KMS-11 (cell line): ENCODE data around the gene CYB5D1.

Experiments used
- H2AFZ ChIP-seq: fragments of 200-600 bp; sonication (generic); 2 replicates; pipeline ENCODE4 v1.6.1; 2016; ENCODE audit warnings: antibody characterized with exemption, mixed run types, low read depth
- H3K27ac ChIP-seq: fragments of 200-600 bp; sonication (generic); 2 replicates; pipeline ENCODE4 v1.6.1; 2016; ENCODE audit warnings: mild to moderate bottlenecking, mixed run types
- H3K27me3 ChIP-seq: fragments of 200-600 bp; sonication (generic); 2 replicates; pipeline ENCODE4 v1.6.1; 2017; ENCODE audit warnings: mild to moderate bottlenecking, low read depth, mixed run types, moderate library complexity; ENCODE audit not compliant: insufficient read depth
- H3K36me3 ChIP-seq: fragments of 200-600 bp; sonication (generic); 2 replicates; pipeline ENCODE4 v1.6.1; 2017; ENCODE audit warnings: mild to moderate bottlenecking, mixed run types; ENCODE audit not compliant: insufficient read depth
- H3K4me1 ChIP-seq: fragments of 200-600 bp; sonication (generic); 2 replicates; pipeline ENCODE4 v1.6.1; 2016; ENCODE audit warnings: mild to moderate bottlenecking, low read depth, mixed run types; ENCODE audit not compliant: poor library complexity, severe bottlenecking
- H3K4me2 ChIP-seq: fragments of 200-600 bp; sonication (generic); 2 replicates; pipeline ENCODE4 v1.7.0; 2016; ENCODE audit warnings: mild to moderate bottlenecking, mixed run types
- H3K4me3 ChIP-seq: fragments of 200-600 bp; sonication (generic); IDR thresholded peaks from 2 replicates; pipeline ENCODE4 v1.6.1; 2017; ENCODE audit warnings: low read depth, low read length, mixed read lengths; ENCODE audit not compliant: insufficient read depth
- H3K79me2 ChIP-seq: fragments of 200-600 bp; sonication (generic); 2 replicates; pipeline ENCODE4 v1.6.1; 2016; ENCODE audit warnings: low read depth, mixed run types; ENCODE audit not compliant: insufficient read depth
- H3K9ac ChIP-seq: fragments of 200-600 bp; sonication (generic); 2 replicates; pipeline ENCODE4 v1.6.1; 2016; ENCODE audit warnings: mild to moderate bottlenecking, mixed run types
- H4K20me1 ChIP-seq: fragments of 200-600 bp; sonication (generic); 2 replicates; pipeline ENCODE4 v1.6.1; 2016; ENCODE audit warnings: mild to moderate bottlenecking, mixed run types; ENCODE audit not compliant: insufficient read depth
- TF ChIP-seq, protein P1 (sequence below): fragments of 200-600 bp; sonication (generic); conservative IDR thresholded peaks from 2 replicates; pipeline ENCODE4 v1.6.1; 2017; ENCODE audit warnings: low read depth, mild to moderate bottlenecking, antibody characterized with exemption, low read length, moderate library complexity, mixed read lengths

CYB5D1 gene

GRCh38 chr17:7824021-7824924 is 33.5 kb upstream of the CYB5D1 start:
- TF ChIP-seq, protein P1, sequence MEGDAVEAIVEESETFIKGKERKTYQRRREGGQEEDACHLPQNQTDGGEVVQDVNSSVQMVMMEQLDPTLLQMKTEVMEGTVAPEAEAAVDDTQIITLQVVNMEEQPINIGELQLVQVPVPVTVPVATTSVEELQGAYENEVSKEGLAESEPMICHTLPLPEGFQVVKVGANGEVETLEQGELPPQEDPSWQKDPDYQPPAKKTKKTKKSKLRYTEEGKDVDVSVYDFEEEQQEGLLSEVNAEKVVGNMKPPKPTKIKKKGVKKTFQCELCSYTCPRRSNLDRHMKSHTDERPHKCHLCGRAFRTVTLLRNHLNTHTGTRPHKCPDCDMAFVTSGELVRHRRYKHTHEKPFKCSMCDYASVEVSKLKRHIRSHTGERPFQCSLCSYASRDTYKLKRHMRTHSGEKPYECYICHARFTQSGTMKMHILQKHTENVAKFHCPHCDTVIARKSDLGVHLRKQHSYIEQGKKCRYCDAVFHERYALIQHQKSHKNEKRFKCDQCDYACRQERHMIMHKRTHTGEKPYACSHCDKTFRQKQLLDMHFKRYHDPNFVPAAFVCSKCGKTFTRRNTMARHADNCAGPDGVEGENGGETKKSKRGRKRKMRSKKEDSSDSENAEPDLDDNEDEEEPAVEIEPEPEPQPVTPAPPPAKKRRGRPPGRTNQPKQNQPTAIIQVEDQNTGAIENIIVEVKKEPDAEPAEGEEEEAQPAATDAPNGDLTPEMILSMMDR = no peak
- no peaks in the 10 kb centered on the region for H4K20me1 ChIP-seq
- H3K79me2 ChIP-seq = no peaks in the 10 kb centered on the region
- no peak overlapping the region for H3K4me3 ChIP-seq
- H3K4me2 ChIP-seq = no peak overlapping the region
- H3K4me1 ChIP-seq = no peaks in the 10 kb centered on the region
- H3K36me3 ChIP-seq = no peaks in the 10 kb centered on the region
- no peak overlapping the region for H2AFZ ChIP-seq
- H3K9ac ChIP-seq = no peak overlapping the region
- H3K27ac ChIP-seq = no peak overlapping the region
- H3K27me3 ChIP-seq = no peaks in the 10 kb centered on the region

GRCh38 chr17:7825206-7825990 is 32.4 kb upstream of the CYB5D1 start:
- H3K27me3 ChIP-seq = no peaks in the 10 kb centered on the region
- TF ChIP-seq, protein P1 = no peak

GRCh38 chr17:7830616-7831015 is 27.2 kb upstream of the CYB5D1 start:
- TF ChIP-seq, protein P1 = no peak
- no peaks in the 10 kb centered on the region for H3K79me2 ChIP-seq
- no peak overlapping the region for H3K27ac ChIP-seq
- no peaks in the 10 kb centered on the region for H3K4me1 ChIP-seq
- H3K9ac ChIP-seq = no peak overlapping the region
- no peak overlapping the region for H3K4me3 ChIP-seq
- no peaks in the 10 kb centered on the region for H4K20me1 ChIP-seq
- no peaks in the 10 kb centered on the region for H3K36me3 ChIP-seq
- H3K4me2 ChIP-seq = no peak overlapping the region
- H2AFZ ChIP-seq = no peak overlapping the region
- no peaks in the 10 kb centered on the region for H3K27me3 ChIP-seq

More at GRCh38 chr17:7825206-7825990, 32.4 kb upstream of the CYB5D1 start:
- Histone ChIP-seq H4K20me1 (no peaks in the 10 kb centered on the region), H3K79me2 (no peaks in the 10 kb centered on the region), H3K9ac (no peak overlapping the region), H3K27ac (no peak overlapping the region), H3K4me3 (no peak overlapping the region), H3K36me3 (no peaks in the 10 kb centered on the region), H3K4me2 (no peak overlapping the region), H2AFZ (no peak overlapping the region), H3K4me1 (no peaks in the 10 kb centered on the region)

GRCh38 chr17:7831233-7831632 is 26.6 kb upstream of the CYB5D1 start:
- H3K36me3 ChIP-seq = no peaks in the 10 kb centered on the region
- H4K20me1 ChIP-seq = no peaks in the 10 kb centered on the region
- no peaks in the 10 kb centered on the region for H3K79me2 ChIP-seq
- H3K4me1 ChIP-seq = no peaks in the 10 kb centered on the region
- no peak overlapping the region for H3K27ac ChIP-seq
- H3K9ac ChIP-seq = no peak overlapping the region
- no peak overlapping the region for H2AFZ ChIP-seq
- no peak overlapping the region for H3K4me3 ChIP-seq
- no peak overlapping the region for H3K4me2 ChIP-seq
- TF ChIP-seq, protein P1 = no peak
- no peaks in the 10 kb centered on the region for H3K27me3 ChIP-seq
